ENCODE data around the gene BTNL2. TPM values are rescaled to one million over a fixed set of nuclear protein-coding genes. Genes with fewer than 3 reads are reported as not detected.

BTNL2 gene
- total RNA-seq, 1 donor, result not detected

- no peak for DNase-seq (ENCODE audit: low read depth)
- no peak for TF ChIP-seq CTCF (IDR thresholded peaks at IDR 0.05; ENCODE audit: insufficient read depth, low read depth, low read length)
- no peak overlapping the region for H3K4me3 ChIP-seq (ENCODE audit: low read depth, low read length)
Observed at GRCh38 chr6:32387589-32388340, 19.2 kb downstream of the BTNL2 start.

GRCh38 chr6:32386040-32386439 is 20.9 kb downstream of the BTNL2 start:
- TF ChIP-seq CTCF (IDR thresholded peaks at IDR 0.05; ENCODE audit: insufficient read depth, low read depth, low read length), result no peak
- no peak overlapping the region for H3K4me3 ChIP-seq (ENCODE audit: low read depth, low read length)
- DNase-seq (ENCODE audit: low read depth), result no peak

- no peak for TF ChIP-seq CTCF (IDR thresholded peaks at IDR 0.05; ENCODE audit: insufficient read depth, low read depth, low read length)
- no peak overlapping the region for H3K4me3 ChIP-seq (ENCODE audit: low read depth, low read length)
- no peak for DNase-seq (ENCODE audit: low read depth)
Observed at GRCh38 chr6:32382757-32383420, 24.1 kb downstream of the BTNL2 start.

GRCh38 chr6:32379545-32379944 is 27.4 kb downstream of the BTNL2 start:
- TF ChIP-seq CTCF (IDR thresholded peaks at IDR 0.05; ENCODE audit: insufficient read depth, low read depth, low read length), result no peak
- no peak for DNase-seq (ENCODE audit: low read depth)

GRCh38 chr6:32375739-32376529 is 31.0 kb downstream of the BTNL2 start:
- no peak overlapping the region for H3K4me3 ChIP-seq (ENCODE audit: low read depth, low read length)
- TF ChIP-seq CTCF (IDR thresholded peaks at IDR 0.05; ENCODE audit: insufficient read depth, low read depth, low read length), result no peak
- no peak for DNase-seq (ENCODE audit: low read depth)

More at GRCh38 chr6:32379545-32379944, 27.4 kb downstream of the BTNL2 start:
- H3K4me3 ChIP-seq (ENCODE audit: low read depth, low read length), result no peak overlapping the region

GRCh38 chr6:32371803-32372202 is 35.2 kb downstream of the BTNL2 start, which contains the start of gene TSBP1:
TSBP1 (minus strand) TSS chr6:32371903; CDS start chr6:32371706, 197 bp downstream.
- DNase-seq (ENCODE audit: low read depth), result no peak
- no peak within 1 kb of the TSS for H3K4me3 ChIP-seq (ENCODE audit: low read depth, low read length)
- no peak for TF ChIP-seq CTCF (IDR thresholded peaks at IDR 0.05; ENCODE audit: insufficient read depth, low read depth, low read length)

Data from fibroblast of villous mesenchyme (primary cell).